Neural crest cell (in vitro differentiated cells): ENCODE measurements around the gene C1QTNF7. TPM values are rescaled to one million over a fixed set of nuclear protein-coding genes. Genes with fewer than 3 reads are reported as not detected.

Experiments used
- DNase-seq: peaks from one replicate; pipeline ENCODE4 v3.0.0; 2021; ENCODE audit warnings: low read depth, mixed read lengths, low spot score
- H3K27ac Mint-ChIP-seq: one replicate; pipeline ENCODE4 v1.8.0; 2021; ENCODE audit warnings: mild to moderate bottlenecking, mixed read lengths; ENCODE audit not compliant: unreplicated experiment
- H3K27me3 Mint-ChIP-seq: 2 replicates; pipeline ENCODE4 v1.8.0; 2021; ENCODE audit warnings: low read depth, mild to moderate bottlenecking, mixed read lengths
- H3K36me3 Mint-ChIP-seq: 2 replicates; pipeline ENCODE4 v1.8.0; 2021; ENCODE audit warnings: low read depth, mild to moderate bottlenecking, mixed read lengths
- H3K4me1 Mint-ChIP-seq: 2 replicates; pipeline ENCODE4 v1.8.0; 2021; ENCODE audit warnings: mixed read lengths
- H3K4me3 Mint-ChIP-seq: one replicate; pipeline ENCODE4 v1.8.0; 2021; ENCODE audit warnings: mild to moderate bottlenecking, mixed read lengths
- H3K9me3 Mint-ChIP-seq: 2 replicates; pipeline ENCODE4 v1.8.0; 2021; ENCODE audit warnings: mixed read lengths
- total RNA-seq: library from RNA; stranded (reverse); gene quantifications from 2 replicates; pipeline ENCODE4 v1.2.1, GENCODE V29; 2021
- TF ChIP-seq, protein P1 (sequence below): fragments of 200-600 bp; sonication (generic); conservative IDR thresholded peaks from 2 replicates; pipeline ENCODE4 v1.5.0; 2021; ENCODE audit warnings: antibody characterized with exemption, mild to moderate bottlenecking

Gene C1QTNF7
- total RNA-seq, 1 donor from 2014 or later: not detected

DNA sequence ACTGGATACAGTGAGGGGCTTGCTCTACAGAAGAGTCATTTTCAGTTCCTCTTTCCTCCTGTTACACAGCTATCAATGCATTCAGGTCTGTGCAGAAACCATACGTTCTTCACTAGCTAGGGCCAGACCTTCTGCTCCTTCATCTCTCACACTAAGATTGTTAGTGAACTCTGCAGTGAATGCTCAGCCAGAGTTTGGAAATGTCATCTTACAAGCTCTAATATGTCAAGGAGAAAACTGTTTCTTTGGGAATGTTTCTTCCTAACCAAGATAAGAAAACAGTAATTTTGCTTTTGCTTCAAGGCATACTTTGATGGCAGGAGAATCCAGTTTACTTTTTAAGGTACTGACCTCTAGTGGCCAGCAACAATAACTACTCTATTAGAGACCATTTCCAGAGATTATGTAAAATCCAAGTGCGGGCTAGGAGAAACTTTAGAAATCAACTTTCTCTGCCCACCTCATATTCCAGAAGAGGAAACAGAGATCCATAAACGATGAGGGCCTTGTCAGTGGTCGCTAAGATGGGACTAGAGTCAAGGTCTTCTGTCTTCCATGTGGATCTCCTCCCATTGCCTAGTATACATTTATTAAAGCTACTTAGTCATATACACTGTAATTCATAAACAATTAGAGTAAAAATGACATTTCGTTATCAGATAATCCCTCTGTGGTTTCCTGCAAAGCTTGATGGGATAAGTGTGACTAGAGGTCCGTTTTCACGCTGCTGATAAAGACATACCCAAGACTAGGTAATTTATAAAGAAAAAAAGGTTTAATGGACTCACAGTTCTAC is 29.8 kb downstream of the C1QTNF7 start:
- H3K27me3 Mint-ChIP-seq: peaks cover 3% of the 10 kb centered on the region
- no peaks in the 10 kb centered on the region for H3K9me3 Mint-ChIP-seq
- TF ChIP-seq, protein P1, sequence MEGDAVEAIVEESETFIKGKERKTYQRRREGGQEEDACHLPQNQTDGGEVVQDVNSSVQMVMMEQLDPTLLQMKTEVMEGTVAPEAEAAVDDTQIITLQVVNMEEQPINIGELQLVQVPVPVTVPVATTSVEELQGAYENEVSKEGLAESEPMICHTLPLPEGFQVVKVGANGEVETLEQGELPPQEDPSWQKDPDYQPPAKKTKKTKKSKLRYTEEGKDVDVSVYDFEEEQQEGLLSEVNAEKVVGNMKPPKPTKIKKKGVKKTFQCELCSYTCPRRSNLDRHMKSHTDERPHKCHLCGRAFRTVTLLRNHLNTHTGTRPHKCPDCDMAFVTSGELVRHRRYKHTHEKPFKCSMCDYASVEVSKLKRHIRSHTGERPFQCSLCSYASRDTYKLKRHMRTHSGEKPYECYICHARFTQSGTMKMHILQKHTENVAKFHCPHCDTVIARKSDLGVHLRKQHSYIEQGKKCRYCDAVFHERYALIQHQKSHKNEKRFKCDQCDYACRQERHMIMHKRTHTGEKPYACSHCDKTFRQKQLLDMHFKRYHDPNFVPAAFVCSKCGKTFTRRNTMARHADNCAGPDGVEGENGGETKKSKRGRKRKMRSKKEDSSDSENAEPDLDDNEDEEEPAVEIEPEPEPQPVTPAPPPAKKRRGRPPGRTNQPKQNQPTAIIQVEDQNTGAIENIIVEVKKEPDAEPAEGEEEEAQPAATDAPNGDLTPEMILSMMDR: peak; percentile 88
- H3K27ac Mint-ChIP-seq: no peak overlapping the region
- no peaks in the 10 kb centered on the region for H3K36me3 Mint-ChIP-seq
- peaks cover 3% of the 10 kb centered on the region for H3K4me1 Mint-ChIP-seq
- DNase-seq: no peak
- no peak overlapping the region for H3K4me3 Mint-ChIP-seq

DNA sequence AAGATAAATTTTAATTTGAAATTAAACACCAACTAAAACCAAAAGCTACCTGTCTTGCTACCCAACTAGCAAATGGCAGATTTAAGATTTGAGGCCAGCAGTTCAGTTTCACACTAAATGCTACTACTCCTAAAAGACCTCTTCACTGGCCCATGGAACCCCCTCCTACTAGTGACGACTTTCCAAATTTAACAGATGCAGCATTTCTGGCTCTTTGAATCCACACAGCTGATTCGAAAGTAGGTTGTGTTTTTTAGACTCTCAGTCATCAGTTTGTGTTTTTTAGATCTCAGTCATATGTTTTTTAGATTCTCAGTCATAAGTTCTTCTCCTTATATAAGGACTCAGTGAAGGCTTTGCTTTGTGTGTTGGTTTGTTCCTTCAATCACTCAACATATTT is 30.8 kb downstream of the C1QTNF7 start:
- no peak for DNase-seq
- H3K9me3 Mint-ChIP-seq: no peaks in the 10 kb centered on the region
- no peak overlapping the region for H3K27ac Mint-ChIP-seq
- H3K27me3 Mint-ChIP-seq: peaks cover 3% of the 10 kb centered on the region
- H3K4me3 Mint-ChIP-seq: no peak overlapping the region
- H3K4me1 Mint-ChIP-seq: peaks cover 3% of the 10 kb centered on the region
- TF ChIP-seq, protein P1: no peak
- H3K36me3 Mint-ChIP-seq: no peaks in the 10 kb centered on the region

DNA sequence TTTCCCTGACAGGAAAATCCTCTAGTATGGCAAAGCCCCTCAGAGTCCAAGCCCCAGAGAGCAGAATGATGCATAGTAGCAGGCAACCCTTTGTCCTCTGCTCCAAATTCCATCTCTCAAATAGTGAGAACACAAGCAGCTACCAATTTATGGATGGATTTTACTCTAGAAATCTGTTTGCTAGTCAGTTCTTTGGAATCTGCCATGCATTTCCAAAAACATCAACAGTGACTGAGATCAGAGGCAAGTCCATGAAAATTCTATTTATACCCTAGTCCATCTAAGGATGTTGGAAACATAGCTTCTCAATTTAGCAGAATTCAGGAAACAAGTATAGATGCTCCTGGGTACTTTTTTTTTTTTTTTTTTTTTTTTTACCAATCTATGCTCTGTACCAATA is 31.9 kb downstream of the C1QTNF7 start:
- Mint-ChIP-seq H3K36me3 (no peaks in the 10 kb centered on the region), H3K9me3 (no peaks in the 10 kb centered on the region)
- TF ChIP-seq, protein P1: no peak

DNA sequence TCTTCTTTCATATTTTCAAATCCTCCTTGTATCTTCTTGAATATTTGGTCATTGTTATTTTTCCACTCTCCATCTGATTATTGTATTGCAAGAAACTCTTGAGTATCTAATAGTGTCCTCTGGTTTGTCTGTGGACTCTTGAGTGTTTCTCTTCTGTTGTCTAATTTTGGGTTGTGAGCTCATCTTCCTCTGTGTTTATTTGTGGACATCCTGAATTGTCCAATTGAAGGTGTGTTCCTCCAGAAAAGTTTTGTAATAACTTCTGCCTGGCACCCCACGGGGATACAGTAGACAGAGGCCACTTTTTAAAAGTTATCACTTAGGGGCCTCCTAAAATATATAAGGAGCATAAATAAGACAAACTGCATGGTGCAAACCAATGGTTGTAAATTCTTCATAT is 38.8 kb downstream of the C1QTNF7 start:
- Mint-ChIP-seq H3K27ac (no peak overlapping the region), H3K27me3 (no peaks in the 10 kb centered on the region), H3K4me3 (no peak overlapping the region), H3K4me1 (peaks cover 24% of the 10 kb centered on the region), H3K9me3 (no peaks in the 10 kb centered on the region), H3K36me3 (no peaks in the 10 kb centered on the region)
- TF ChIP-seq, protein P1: no peak
- no peak for DNase-seq

More for the DNA sequence above, 31.9 kb downstream of the C1QTNF7 start:
- peaks cover 3% of the 10 kb centered on the region for H3K4me1 Mint-ChIP-seq
- no peak overlapping the region for H3K4me3 Mint-ChIP-seq
- no peak for DNase-seq
- H3K27me3 Mint-ChIP-seq: peaks cover 3% of the 10 kb centered on the region
- H3K27ac Mint-ChIP-seq: no peak overlapping the region

DNA sequence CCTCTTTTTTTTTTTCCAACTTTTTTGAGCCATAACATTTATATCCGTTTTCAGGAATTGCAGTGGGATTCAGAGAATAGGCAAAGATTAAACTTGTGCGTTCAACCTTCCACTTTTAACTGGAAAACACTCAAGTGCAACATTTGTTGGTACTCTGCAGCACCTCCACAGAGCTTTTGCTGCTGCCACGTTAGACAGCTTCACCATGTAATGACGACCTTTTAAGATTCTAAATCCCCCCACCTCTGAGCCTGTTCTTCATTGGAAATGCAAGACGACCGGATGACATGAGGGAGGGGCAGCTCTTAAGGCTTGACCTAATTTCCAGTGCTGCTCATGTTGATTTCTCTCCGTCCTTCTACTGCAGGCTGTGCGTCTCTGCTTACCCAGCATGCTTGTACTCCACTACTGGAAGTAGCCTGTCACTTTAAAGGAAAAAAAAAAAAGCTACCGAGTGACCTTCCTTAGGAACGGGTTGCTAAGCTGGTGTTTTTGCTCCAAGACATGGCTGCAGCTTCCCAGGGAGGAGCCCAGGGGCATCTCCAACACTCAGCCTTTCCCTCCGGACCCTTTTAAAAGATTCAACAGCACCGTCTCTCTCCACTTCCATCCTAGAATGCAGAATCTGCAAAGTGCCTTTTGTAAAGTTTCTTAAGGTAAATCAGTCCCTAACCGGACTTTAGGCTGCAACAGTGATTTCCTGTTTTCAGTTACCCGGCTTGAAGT is 41.7 kb downstream of the C1QTNF7 start, which contains the start of gene CC2D2A:
Gene CC2D2A, plus strand, starts transcription at position 481 of the 726 bp plus-strand sequence. CDS start 6,051 bp downstream, outside the sequence.
- H3K27me3 Mint-ChIP-seq: no peaks in the 10 kb centered on the region

More for the DNA sequence above, 41.7 kb downstream of the C1QTNF7 start, which contains the start of gene CC2D2A:
- H3K4me3 Mint-ChIP-seq: peak within 1 kb of the TSS; percentile 91
- peak within 1 kb of the TSS; percentile 94 for H3K27ac Mint-ChIP-seq
- DNase-seq: peak; percentile 15
- H3K36me3 Mint-ChIP-seq: no peaks in the 10 kb centered on the region
- TF ChIP-seq, protein P1: no peak
- H3K4me1 Mint-ChIP-seq: peaks cover 24% of the 10 kb centered on the region
- no peaks in the 10 kb centered on the region for H3K9me3 Mint-ChIP-seq
